ENCODE data around the gene CALML4. TPM values are rescaled to one million over a fixed set of nuclear protein-coding genes. Genes with fewer than 3 reads are reported as not detected.

The CALML4 gene
- total RNA-seq, 1 donor from 2014 or later: 4.5 TPM

- DNase-seq (ENCODE audit: low read depth) (no peak), FAIRE-seq (no peak)
- H3K4me3 ChIP-seq (ENCODE audit: low read depth, low read length): no peak overlapping the region
- H3K27me3 ChIP-seq (ENCODE audit: control insufficient read depth, insufficient read depth, low read length): no peaks in the 10 kb centered on the region
- TF ChIP-seq, protein P1, sequence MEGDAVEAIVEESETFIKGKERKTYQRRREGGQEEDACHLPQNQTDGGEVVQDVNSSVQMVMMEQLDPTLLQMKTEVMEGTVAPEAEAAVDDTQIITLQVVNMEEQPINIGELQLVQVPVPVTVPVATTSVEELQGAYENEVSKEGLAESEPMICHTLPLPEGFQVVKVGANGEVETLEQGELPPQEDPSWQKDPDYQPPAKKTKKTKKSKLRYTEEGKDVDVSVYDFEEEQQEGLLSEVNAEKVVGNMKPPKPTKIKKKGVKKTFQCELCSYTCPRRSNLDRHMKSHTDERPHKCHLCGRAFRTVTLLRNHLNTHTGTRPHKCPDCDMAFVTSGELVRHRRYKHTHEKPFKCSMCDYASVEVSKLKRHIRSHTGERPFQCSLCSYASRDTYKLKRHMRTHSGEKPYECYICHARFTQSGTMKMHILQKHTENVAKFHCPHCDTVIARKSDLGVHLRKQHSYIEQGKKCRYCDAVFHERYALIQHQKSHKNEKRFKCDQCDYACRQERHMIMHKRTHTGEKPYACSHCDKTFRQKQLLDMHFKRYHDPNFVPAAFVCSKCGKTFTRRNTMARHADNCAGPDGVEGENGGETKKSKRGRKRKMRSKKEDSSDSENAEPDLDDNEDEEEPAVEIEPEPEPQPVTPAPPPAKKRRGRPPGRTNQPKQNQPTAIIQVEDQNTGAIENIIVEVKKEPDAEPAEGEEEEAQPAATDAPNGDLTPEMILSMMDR (IDR thresholded peaks at IDR 0.05; ENCODE audit: insufficient read depth, low read length, severe bottlenecking): no peak
- peaks cover 1% of the 10 kb centered on the region for H3K36me3 ChIP-seq (ENCODE audit: control insufficient read depth, insufficient read depth, low read length)
Observed at GRCh38 chr15:68220967-68221366, 15.8 kb upstream of the CALML4 start.

GRCh38 chr15:68220489-68220888 is 15.4 kb upstream of the CALML4 start:
- Histone ChIP-seq H3K36me3 (ENCODE audit: control insufficient read depth, insufficient read depth, low read length) (peaks cover 1% of the 10 kb centered on the region), H3K4me3 (ENCODE audit: low read depth, low read length) (no peak overlapping the region), H3K27me3 (ENCODE audit: control insufficient read depth, insufficient read depth, low read length) (no peaks in the 10 kb centered on the region)
- TF ChIP-seq, protein P1 (IDR thresholded peaks at IDR 0.05; ENCODE audit: insufficient read depth, low read length, severe bottlenecking): no peak
- DNase-seq (ENCODE audit: low read depth): no peak
- FAIRE-seq: no peak

DNA sequence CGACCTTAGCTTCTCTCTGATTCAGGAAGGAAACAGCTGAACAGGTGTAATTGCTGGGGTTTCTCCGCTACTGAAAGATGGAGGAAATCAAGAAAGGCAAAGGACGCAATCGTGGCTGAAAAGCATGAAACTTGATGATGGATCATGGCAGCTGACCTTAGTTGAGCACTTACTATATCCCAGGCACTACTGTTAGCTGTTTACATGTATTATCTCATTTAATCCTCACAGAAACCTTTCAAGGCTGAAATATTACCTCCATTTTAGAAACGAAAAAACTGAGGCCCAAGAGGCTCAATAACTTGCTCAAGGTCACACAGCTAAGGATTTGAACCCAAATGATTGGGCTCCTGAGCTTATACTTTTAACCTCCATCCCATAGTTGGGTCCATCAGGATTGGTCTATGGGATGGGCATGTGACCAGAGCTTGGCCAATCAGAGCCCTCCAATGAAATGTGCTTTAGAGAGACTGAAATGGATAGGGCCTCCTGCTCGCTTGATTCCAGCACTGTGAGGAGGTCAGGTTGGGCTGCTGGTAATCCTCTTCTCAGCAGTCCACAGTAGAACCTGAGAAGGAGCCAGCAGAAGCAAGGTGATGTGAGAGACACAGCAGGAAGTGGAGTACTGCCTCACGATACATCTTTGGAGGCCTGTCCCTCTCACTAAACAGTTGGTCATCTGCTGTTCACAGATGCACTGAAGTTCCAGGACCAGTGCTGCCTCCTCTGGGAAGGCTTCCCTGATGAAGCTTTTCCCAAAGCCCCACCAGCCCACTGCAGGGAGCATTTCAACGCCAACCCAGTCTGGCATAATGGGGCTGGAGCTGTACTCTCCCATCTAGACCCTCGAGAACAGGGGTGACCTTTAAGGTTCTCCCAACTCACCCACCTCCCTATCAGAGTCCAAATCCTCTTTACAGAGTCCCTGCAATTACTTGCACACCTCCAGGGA is 14.0 kb upstream of the CALML4 start:
- TF ChIP-seq, protein P1 (IDR thresholded peaks at IDR 0.05; ENCODE audit: insufficient read depth, low read length, severe bottlenecking): no peak
- FAIRE-seq: peak; percentile 28
- peaks cover 1% of the 10 kb centered on the region for H3K36me3 ChIP-seq (ENCODE audit: control insufficient read depth, insufficient read depth, low read length)

GRCh38 chr15:68218331-68218730 is 13.2 kb upstream of the CALML4 start:
- FAIRE-seq (no peak), DNase-seq (ENCODE audit: low read depth) (no peak)
- Histone ChIP-seq H3K27me3 (ENCODE audit: control insufficient read depth, insufficient read depth, low read length) (no peaks in the 10 kb centered on the region), H3K4me3 (ENCODE audit: low read depth, low read length) (no peak overlapping the region), H3K36me3 (ENCODE audit: control insufficient read depth, insufficient read depth, low read length) (peaks cover 1% of the 10 kb centered on the region)
- TF ChIP-seq, protein P1 (IDR thresholded peaks at IDR 0.05; ENCODE audit: insufficient read depth, low read length, severe bottlenecking): no peak

More for the DNA sequence above, 14.0 kb upstream of the CALML4 start:
- Histone ChIP-seq H3K4me3 (ENCODE audit: low read depth, low read length) (no peak overlapping the region), H3K27me3 (ENCODE audit: control insufficient read depth, insufficient read depth, low read length) (no peaks in the 10 kb centered on the region)
- DNase-seq (ENCODE audit: low read depth): no peak

DNA sequence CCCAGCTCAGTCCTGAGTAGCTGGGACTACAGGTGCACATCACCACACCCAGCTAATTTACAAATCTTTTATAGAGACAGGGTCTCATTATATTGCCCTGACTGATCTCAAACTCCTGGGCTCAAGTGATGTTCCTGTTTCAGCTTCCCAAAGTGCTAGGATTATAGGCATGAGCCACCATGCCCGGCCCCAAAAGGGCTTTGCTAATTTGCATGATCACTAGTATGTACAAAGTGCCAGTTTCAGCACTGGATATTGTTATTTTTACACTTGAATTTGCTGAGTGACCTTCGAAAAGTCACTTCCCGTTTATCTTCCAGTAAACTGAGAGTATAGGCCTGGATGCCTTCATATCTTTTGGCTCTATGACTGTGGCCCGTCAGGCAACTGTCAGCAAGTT is 12.2 kb upstream of the CALML4 start:
- H3K36me3 ChIP-seq (ENCODE audit: control insufficient read depth, insufficient read depth, low read length): peaks cover 1% of the 10 kb centered on the region
- no peak for DNase-seq (ENCODE audit: low read depth)
- no peak for FAIRE-seq
- no peaks in the 10 kb centered on the region for H3K27me3 ChIP-seq (ENCODE audit: control insufficient read depth, insufficient read depth, low read length)
- TF ChIP-seq, protein P1 (IDR thresholded peaks at IDR 0.05; ENCODE audit: insufficient read depth, low read length, severe bottlenecking): no peak
- no peak overlapping the region for H3K4me3 ChIP-seq (ENCODE audit: low read depth, low read length)

Data from bronchial epithelial cell (primary cell).